ENCODE data around the gene SMIM10. TPM values are rescaled to one million over a fixed set of nuclear protein-coding genes. Genes with fewer than 3 reads are reported as not detected.
"Not testable (repeated sequence)": the region's sequence is repeated elsewhere in the genome, so short reads cannot be mapped to it uniquely, and the experiment has no call there.

SMIM10 gene
- total RNA-seq, 2 experiments from 2014 or later: 0.21 TPM; not detected in 1

DNA sequence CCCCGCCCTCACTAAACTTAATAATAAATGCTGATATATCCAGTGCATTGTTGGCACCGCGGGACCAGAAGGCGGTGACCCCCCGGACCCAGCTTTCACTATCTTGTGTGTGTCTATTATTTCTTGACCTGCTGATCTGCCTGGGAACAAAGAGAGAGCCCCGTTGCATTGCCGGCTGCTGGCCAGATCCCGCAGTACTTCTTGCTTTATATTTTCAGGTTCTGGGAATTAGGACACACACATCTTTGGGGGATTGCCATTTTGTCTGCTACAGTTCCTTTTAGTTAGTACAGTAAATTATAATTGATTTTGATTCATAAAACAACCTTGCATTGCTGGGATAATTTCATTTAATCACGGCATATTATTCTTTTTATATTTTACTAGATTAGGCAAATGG is 33.7 kb downstream of the SMIM10 start:
- CTCF ChIA-PET: no interaction called here
- Mint-ChIP-seq H3K4me3 (no peak overlapping the region), H3K36me3 (ENCODE audit: low read depth) (no peaks in the 10 kb centered on the region), H3K27ac (no peak overlapping the region), H3K27me3 (peaks cover 57% of the 10 kb centered on the region), H3K4me1 (peaks cover 15% of the 10 kb centered on the region), H3K9me3 (no peaks in the 10 kb centered on the region)
- no peak for DNase-seq
- POLR2A ChIA-PET: no interaction called here

DNA sequence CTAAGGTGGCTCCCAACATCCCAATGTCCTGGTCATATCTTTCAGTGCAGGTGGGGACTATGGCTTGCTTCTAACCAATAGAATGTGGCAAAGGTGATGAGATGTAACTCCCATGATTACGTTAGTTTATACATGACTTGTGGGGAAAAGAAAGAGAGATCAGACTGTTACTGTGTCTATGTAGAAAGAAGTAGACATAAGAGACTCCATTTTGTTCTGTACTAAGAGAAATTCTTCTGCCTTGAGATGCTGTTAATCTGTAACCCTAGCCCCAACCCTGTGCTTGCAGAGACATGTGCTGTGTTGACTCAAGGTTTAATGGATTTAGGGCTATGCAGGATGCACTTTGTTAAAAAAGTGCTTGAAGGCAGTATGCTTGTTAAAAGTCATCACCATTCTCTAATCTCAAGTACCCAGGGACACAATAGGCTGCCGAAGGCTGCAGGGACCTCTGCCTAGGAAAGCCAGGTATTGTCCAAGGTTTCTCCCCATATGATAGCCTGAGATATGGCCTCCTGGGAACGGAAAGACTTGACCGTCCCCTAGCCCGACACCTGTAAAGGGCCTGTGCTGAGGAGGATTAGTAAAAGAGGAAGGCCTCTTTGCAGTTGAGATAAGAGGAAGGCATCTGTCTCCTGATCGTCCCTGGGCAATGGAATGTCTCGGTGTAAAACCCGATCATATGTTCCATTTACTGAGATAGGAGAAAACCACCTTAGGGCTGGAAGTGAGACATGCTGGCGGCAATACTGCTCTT is 39.6 kb downstream of the SMIM10 start:
- POLR2A ChIA-PET; H3K9me3 Mint-ChIP-seq; H3K27ac Mint-ChIP-seq; CTCF ChIA-PET; DNase-seq; H3K36me3 Mint-ChIP-seq (ENCODE audit: low read depth); H3K4me3 Mint-ChIP-seq: not testable (repeated sequence)
- H3K27me3 Mint-ChIP-seq: peaks cover 29% of the 10 kb centered on the region
- peaks cover 12% of the 10 kb centered on the region for H3K4me1 Mint-ChIP-seq

- H3K4me3 Mint-ChIP-seq; H3K27me3 Mint-ChIP-seq; H3K36me3 Mint-ChIP-seq (ENCODE audit: low read depth); H3K4me1 Mint-ChIP-seq; DNase-seq; CTCF ChIA-PET; H3K27ac Mint-ChIP-seq; POLR2A ChIA-PET; H3K9me3 Mint-ChIP-seq: not testable (repeated sequence)
Observed at GRCh38 chrX:135041149-135042123, 50.6 kb downstream of the SMIM10 start.

Other genes starting within 250 kb of the SMIM10 start
- gene PABIR2, start 193.8 kb upstream of the SMIM10 start, total RNA-seq: 10 to 100 TPM; 58.8 to 60.2 TPM
- 10 to 100 TPM; 10.7 to 10.8 TPM for gene MOSPD1, start 75.7 kb upstream of the SMIM10 start, total RNA-seq
- gene RTL8B, start 31.6 kb downstream of the SMIM10 start, total RNA-seq: under 1 TPM; 0.12 TPM
- gene RTL8C, start 41.4 kb downstream of the SMIM10 start, total RNA-seq: 10 to 100 TPM; 15.0 to 15.6 TPM
- 10 to 100 TPM; 12.1 to 13.5 TPM for gene RTL8A, start 61.1 kb downstream of the SMIM10 start, total RNA-seq
- gene SMIM10L2B, start 107.7 kb downstream of the SMIM10 start, total RNA-seq: under 1 TPM in 1 of 2 experiments, not detected in 1; 0.06 TPM
- gene ETDB, start 129.5 kb downstream of the SMIM10 start, total RNA-seq: not detected
- gene CT55, start 180.4 kb downstream of the SMIM10 start, total RNA-seq: not detected

Data from activated CD4-positive, alpha-beta T cell treated with anti-CD3 and anti-CD28 coated beads, Interleukin-2, amount 10 ng/mL, durations not matched to agents 7 days and 5 days (primary cell).